ENCODE results near the gene KRTAP12-4. TPM values are rescaled to one million over a fixed set of nuclear protein-coding genes. Genes with fewer than 3 reads are reported as not detected.

KRTAP12-4 gene
- total RNA-seq, 4 donors from 2014 or later = not detected

DNA sequence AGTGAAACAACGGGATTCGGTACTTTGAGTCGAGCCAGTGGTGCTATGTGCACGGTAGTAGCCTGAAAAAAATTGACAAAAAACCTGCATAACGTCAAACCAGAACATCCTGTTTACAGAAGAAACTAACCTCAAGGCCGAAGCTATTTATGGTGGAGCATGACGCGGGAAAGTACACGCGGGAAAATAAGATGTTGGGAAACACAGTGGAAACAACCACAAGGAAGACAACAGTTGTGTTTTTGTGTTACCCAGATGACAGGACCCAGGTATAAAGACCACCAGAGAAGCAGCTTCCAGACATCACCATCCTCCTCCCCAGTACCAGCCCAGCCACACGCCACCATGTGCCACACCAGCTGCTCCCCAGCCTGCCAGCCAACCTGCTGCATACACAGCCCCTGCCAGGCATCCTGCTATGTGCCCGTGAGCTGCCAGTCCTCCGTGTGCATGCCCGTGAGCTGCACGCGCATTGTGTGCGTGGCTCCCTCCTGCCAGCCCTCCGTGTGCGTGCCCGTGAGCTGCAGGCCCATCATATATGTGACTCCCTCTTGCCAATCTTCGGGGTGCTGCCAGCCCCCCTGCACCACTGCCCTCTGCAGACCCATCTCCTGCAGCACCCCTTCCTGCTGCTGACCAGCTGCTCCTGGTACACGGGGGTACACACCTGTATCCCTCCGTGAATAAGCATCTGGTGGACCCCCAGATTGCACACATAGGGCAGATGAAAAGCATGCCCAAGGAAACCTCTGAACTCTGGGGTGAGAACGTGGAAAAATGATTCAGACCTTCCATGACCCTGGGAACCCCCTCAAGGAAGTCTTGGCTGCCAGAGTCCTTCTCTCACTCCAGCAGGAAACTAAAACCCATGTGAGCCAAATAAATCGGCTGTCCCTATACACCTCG, 3.4 kb upstream of the KRTAP12-4 start, which contains the start of gene KRTAP12-3:
TSS of gene KRTAP12-3 (plus strand) at position 298 of the 906 bp plus-strand sequence. CDS start at position 346, 48 bp downstream.
- DNase-seq = no peak
- 61 to 65% methylated on average over 11 to 26 of the region's 26 CpGs for WGBS, 2 donors (ENCODE audit: low coverage in 1 of 2)
- peak within 1 kb of the TSS; percentile 23 to 40 (median 35) for H3K27ac ChIP-seq
- H3K36me3 ChIP-seq = no peaks in the 10 kb centered on the region
- intact Hi-C loops (cut with DNase I; ENCODE audit: low total_unique reads) = no loop called here
- no peaks in the 10 kb centered on the region for H3K9me3 ChIP-seq
- in situ Hi-C loops (cut with MboI; ENCODE audit: low pct_ligation_motif_present in 1 of 4, low pct_unique_long_range_greater_than_20kb in 1 of 4, low sequenced_read_pairs in 3 of 4) = no loop called here
- no peaks in the 10 kb centered on the region for H3K4me1 ChIP-seq
- peaks cover 20% of the 10 kb centered on the region for H3K27me3 ChIP-seq
- TF ChIP-seq EP300 (IDR thresholded peaks at IDR 0.05; ENCODE audit: low read depth) (no peak), POLR2A (IDR thresholded peaks at IDR 0.05) (no peak), POLR2AphosphoS5 (IDR thresholded peaks at IDR 0.05) (no peak)
- TF ChIP-seq, protein P1, sequence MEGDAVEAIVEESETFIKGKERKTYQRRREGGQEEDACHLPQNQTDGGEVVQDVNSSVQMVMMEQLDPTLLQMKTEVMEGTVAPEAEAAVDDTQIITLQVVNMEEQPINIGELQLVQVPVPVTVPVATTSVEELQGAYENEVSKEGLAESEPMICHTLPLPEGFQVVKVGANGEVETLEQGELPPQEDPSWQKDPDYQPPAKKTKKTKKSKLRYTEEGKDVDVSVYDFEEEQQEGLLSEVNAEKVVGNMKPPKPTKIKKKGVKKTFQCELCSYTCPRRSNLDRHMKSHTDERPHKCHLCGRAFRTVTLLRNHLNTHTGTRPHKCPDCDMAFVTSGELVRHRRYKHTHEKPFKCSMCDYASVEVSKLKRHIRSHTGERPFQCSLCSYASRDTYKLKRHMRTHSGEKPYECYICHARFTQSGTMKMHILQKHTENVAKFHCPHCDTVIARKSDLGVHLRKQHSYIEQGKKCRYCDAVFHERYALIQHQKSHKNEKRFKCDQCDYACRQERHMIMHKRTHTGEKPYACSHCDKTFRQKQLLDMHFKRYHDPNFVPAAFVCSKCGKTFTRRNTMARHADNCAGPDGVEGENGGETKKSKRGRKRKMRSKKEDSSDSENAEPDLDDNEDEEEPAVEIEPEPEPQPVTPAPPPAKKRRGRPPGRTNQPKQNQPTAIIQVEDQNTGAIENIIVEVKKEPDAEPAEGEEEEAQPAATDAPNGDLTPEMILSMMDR (IDR thresholded peaks at IDR 0.05) = no peak
- H3K4me3 ChIP-seq = no peak within 1 kb of the TSS

- Histone ChIP-seq H3K27ac (peak overlapping the region in 1 of 4 donors; percentile 40), H3K27me3 (peaks cover 20% of the 10 kb centered on the region), H3K4me1 (no peaks in the 10 kb centered on the region), H3K4me3 (no peak overlapping the region), H3K36me3 (no peaks in the 10 kb centered on the region), H3K9me3 (no peaks in the 10 kb centered on the region)
- intact Hi-C loops (cut with DNase I; ENCODE audit: low total_unique reads) (no loop called here), in situ Hi-C loops (cut with MboI; ENCODE audit: low pct_ligation_motif_present in 1 of 4, low pct_unique_long_range_greater_than_20kb in 1 of 4, low sequenced_read_pairs in 3 of 4) (no loop called here)
- TF ChIP-seq EP300 (IDR thresholded peaks at IDR 0.05; ENCODE audit: low read depth) = no peak
- TF ChIP-seq, protein P1 (IDR thresholded peaks at IDR 0.05) = no peak
- no peak for TF ChIP-seq POLR2A (IDR thresholded peaks at IDR 0.05)
- no peak for TF ChIP-seq POLR2AphosphoS5 (IDR thresholded peaks at IDR 0.05)
- no peak for DNase-seq
- WGBS, 2 donors (ENCODE audit: low coverage in 1 of 2) = 22 to 53% methylated on average over 1 of the region's 1 CpG
Measured at GRCh38 chr21:44656868-44657267, 2.4 kb upstream of the KRTAP12-4 start.

DNA sequence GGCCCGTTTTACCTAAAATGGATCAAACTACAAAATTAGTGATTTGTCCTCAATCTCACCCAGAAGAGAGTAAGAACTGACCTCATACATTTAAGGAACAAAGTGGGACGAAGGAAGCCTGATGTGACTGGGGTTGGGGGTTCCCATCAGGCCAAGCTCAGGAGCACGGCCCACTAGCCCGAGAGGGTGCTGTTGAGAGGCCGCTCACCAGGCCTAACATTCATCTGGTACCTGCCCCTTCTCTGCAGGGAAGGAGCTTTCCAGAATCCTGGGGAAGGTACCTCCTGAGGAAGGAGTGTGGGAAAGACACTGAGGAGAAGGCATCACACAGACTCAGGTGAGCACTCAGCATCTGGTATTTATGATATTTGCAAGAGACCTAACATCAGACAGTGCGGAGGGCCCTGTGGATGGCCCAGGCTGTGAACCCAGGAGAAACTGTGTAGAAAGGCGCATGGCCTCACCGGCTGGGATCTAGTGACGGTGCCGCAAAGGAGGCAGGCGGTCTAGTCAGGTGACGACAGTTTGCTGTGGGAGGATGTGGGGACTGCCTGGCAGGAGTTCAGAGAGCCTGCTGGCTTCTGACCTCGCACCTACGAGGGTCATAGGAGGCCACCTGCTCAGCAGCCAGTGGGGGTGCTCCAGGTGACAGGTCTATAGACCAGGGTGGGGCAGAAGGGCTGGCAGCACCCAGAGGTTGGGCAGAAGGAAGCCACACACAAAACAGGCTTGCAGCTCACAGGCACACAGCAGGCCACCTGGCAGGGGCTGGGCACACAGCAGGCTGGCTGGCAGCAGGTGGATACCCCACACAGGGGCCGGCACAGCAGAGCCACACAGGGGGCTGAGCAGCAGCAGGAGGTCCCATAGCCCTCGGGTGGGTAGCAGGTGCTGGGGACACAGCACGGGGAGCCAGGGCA, 543 bp downstream of the KRTAP12-4 start:
- intact Hi-C loops (cut with DNase I; ENCODE audit: low total_unique reads) = no loop called here
- Histone ChIP-seq H3K4me3 (no peak overlapping the region), H3K27ac (no peak overlapping the region), H3K27me3 (peaks cover 13% of the 10 kb centered on the region), H3K36me3 (no peaks in the 10 kb centered on the region), H3K4me1 (no peaks in the 10 kb centered on the region), H3K9me3 (no peaks in the 10 kb centered on the region)
- 74 to 83% methylated on average over 1 to 17 of the region's 17 CpGs for WGBS, 2 donors (ENCODE audit: low coverage in 1 of 2)
- in situ Hi-C loops (cut with MboI; ENCODE audit: low pct_ligation_motif_present in 1 of 4, low pct_unique_long_range_greater_than_20kb in 1 of 4, low sequenced_read_pairs in 3 of 4) = no loop called here
- no peak for DNase-seq
- no peak for TF ChIP-seq EP300 (IDR thresholded peaks at IDR 0.05; ENCODE audit: low read depth)
- TF ChIP-seq, protein P1 (IDR thresholded peaks at IDR 0.05) = no peak

DNA sequence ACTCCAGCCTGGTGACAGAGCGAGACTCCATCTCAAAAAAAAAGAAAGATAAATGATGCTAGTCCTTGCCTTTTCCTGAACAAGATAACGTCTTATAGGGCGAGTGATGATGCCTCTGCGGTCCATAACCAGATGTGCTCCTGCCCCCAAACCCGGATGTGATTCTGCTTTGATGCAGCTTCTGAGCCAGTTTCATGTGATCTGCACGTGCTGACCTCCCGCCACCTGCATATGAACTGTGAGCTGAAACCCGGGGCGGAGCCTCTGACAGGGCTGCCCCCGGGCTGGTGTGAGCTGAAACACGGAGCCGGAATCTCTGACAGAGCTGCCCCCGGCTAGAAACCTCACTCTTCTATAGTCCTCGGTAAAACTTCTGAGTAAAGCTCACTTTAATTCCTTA, 1.3 kb downstream of the KRTAP12-4 start:
- no peaks in the 10 kb centered on the region for H3K4me1 ChIP-seq
- no peaks in the 10 kb centered on the region for H3K9me3 ChIP-seq
- WGBS, 2 donors (ENCODE audit: low coverage in 1 of 2) = 61 to 63% methylated on average over 12 to 14 of the region's 14 CpGs
- TF ChIP-seq, protein P1 (IDR thresholded peaks at IDR 0.05) = no peak
- TF ChIP-seq EP300 (IDR thresholded peaks at IDR 0.05; ENCODE audit: low read depth) = no peak
- no peak for TF ChIP-seq POLR2A (IDR thresholded peaks at IDR 0.05)
- no peak for TF ChIP-seq POLR2AphosphoS5 (IDR thresholded peaks at IDR 0.05)
- no peak overlapping the region for H3K4me3 ChIP-seq
- intact Hi-C loops (cut with DNase I; ENCODE audit: low total_unique reads) = no loop called here
- no peaks in the 10 kb centered on the region for H3K36me3 ChIP-seq
- H3K27me3 ChIP-seq = peaks cover 13% of the 10 kb centered on the region
- in situ Hi-C loops (cut with MboI; ENCODE audit: low pct_ligation_motif_present in 1 of 4, low pct_unique_long_range_greater_than_20kb in 1 of 4, low sequenced_read_pairs in 3 of 4) = no loop called here
- no peak for DNase-seq
- no peak overlapping the region for H3K27ac ChIP-seq
